22Rv1 (cell line): ENCODE data around the gene GPC6.

Source experiments
- CTCF ChIP-seq: fragments of 450-650 bp; IDR thresholded peaks from 2 replicates; pipeline ENCODE4 v1.5.1; 2017; ENCODE audit warnings: mild to moderate bottlenecking
- ZFX ChIP-seq: fragments of 450-650 bp; IDR thresholded peaks from 2 replicates; pipeline ENCODE4 v1.6.1; 2017; ENCODE audit warnings: antibody characterized with exemption, borderline replicate concordance

- TF ChIP-seq CTCF (no peak), ZFX (no peak)
Measured at GRCh38 chr13:93345024-93345423, 118.4 kb downstream of the GPC6 start.
